Measurements from ENCODE around the gene BRD3.

BRD3 gene

GRCh38 chr9:134053401-134053871 is 14.4 kb downstream of the BRD3 start:
- Histone ChIP-seq H3K27me3 (ENCODE audit: insufficient read depth, low read length) (no peaks in the 10 kb centered on the region), H2AFZ (ENCODE audit: low read length, unreplicated experiment) (no peak overlapping the region), H3K36me3 (ENCODE audit: insufficient read depth, low read length) (no peaks in the 10 kb centered on the region), H3K79me2 (ENCODE audit: control insufficient read depth, insufficient read depth, low read length, unreplicated experiment) (peaks cover 50% of the 10 kb centered on the region), H3K27ac (ENCODE audit: low read depth, low read length) (no peak overlapping the region), H3K4me1 (ENCODE audit: control insufficient read depth, insufficient read depth, low read length, unreplicated experiment) (peaks cover 28% of the 10 kb centered on the region), H3K4me3 (ENCODE audit: low read depth, low read length) (no peak overlapping the region)

- Histone ChIP-seq H3K36me3 (ENCODE audit: insufficient read depth, low read length) (no peaks in the 10 kb centered on the region), H3K4me3 (ENCODE audit: low read depth, low read length) (no peak overlapping the region)
These were observed 14.9 kb downstream of the BRD3 start for GRCh38 chr9:134052941-134053340.

GRCh38 chr9:134052491-134052890 is 15.3 kb downstream of the BRD3 start:
- Histone ChIP-seq H3K27ac (ENCODE audit: low read depth, low read length) (no peak overlapping the region), H3K4me3 (ENCODE audit: low read depth, low read length) (no peak overlapping the region), H3K36me3 (ENCODE audit: insufficient read depth, low read length) (no peaks in the 10 kb centered on the region)

More at GRCh38 chr9:134052941-134053340, 14.9 kb downstream of the BRD3 start:
- Histone ChIP-seq H3K27ac (ENCODE audit: low read depth, low read length) (no peak overlapping the region), H3K79me2 (ENCODE audit: control insufficient read depth, insufficient read depth, low read length, unreplicated experiment) (peaks cover 46% of the 10 kb centered on the region), H3K4me1 (ENCODE audit: control insufficient read depth, insufficient read depth, low read length, unreplicated experiment) (peaks cover 23% of the 10 kb centered on the region), H2AFZ (ENCODE audit: low read length, unreplicated experiment) (no peak overlapping the region), H3K27me3 (ENCODE audit: insufficient read depth, low read length) (no peaks in the 10 kb centered on the region)

GRCh38 chr9:134051319-134051718 is 16.5 kb downstream of the BRD3 start:
- Histone ChIP-seq H3K27me3 (ENCODE audit: insufficient read depth, low read length) (no peaks in the 10 kb centered on the region), H3K4me1 (ENCODE audit: control insufficient read depth, insufficient read depth, low read length, unreplicated experiment) (peaks cover 13% of the 10 kb centered on the region), H2AFZ (ENCODE audit: low read length, unreplicated experiment) (no peak overlapping the region), H3K4me3 (ENCODE audit: low read depth, low read length) (no peak overlapping the region), H3K79me2 (ENCODE audit: control insufficient read depth, insufficient read depth, low read length, unreplicated experiment) (peaks cover 29% of the 10 kb centered on the region), H3K27ac (ENCODE audit: low read depth, low read length) (no peak overlapping the region), H3K36me3 (ENCODE audit: insufficient read depth, low read length) (no peaks in the 10 kb centered on the region)

More at GRCh38 chr9:134052491-134052890, 15.3 kb downstream of the BRD3 start:
- no peaks in the 10 kb centered on the region for H3K27me3 ChIP-seq (ENCODE audit: insufficient read depth, low read length)
- peaks cover 21% of the 10 kb centered on the region for H3K4me1 ChIP-seq (ENCODE audit: control insufficient read depth, insufficient read depth, low read length, unreplicated experiment)
- H3K79me2 ChIP-seq (ENCODE audit: control insufficient read depth, insufficient read depth, low read length, unreplicated experiment): peaks cover 41% of the 10 kb centered on the region
- no peak overlapping the region for H2AFZ ChIP-seq (ENCODE audit: low read length, unreplicated experiment)

GRCh38 chr9:134050726-134051125 is 17.1 kb downstream of the BRD3 start:
- Histone ChIP-seq H2AFZ (ENCODE audit: low read length, unreplicated experiment) (no peak overlapping the region), H3K4me3 (ENCODE audit: low read depth, low read length) (no peak overlapping the region), H3K36me3 (ENCODE audit: insufficient read depth, low read length) (0 out of 2 replicates have a peak, but pooled peaks cover 2% of the 10 kb centered on the region), H3K27ac (ENCODE audit: low read depth, low read length) (no peak overlapping the region), H3K27me3 (ENCODE audit: insufficient read depth, low read length) (no peaks in the 10 kb centered on the region), H3K79me2 (ENCODE audit: control insufficient read depth, insufficient read depth, low read length, unreplicated experiment) (peaks cover 23% of the 10 kb centered on the region), H3K4me1 (ENCODE audit: control insufficient read depth, insufficient read depth, low read length, unreplicated experiment) (peaks cover 7% of the 10 kb centered on the region)

- no peak overlapping the region for H3K4me3 ChIP-seq (ENCODE audit: low read depth, low read length)
- no peaks in the 10 kb centered on the region for H3K27me3 ChIP-seq (ENCODE audit: insufficient read depth, low read length)
- H3K4me1 ChIP-seq (ENCODE audit: control insufficient read depth, insufficient read depth, low read length, unreplicated experiment): no peaks in the 10 kb centered on the region
- peaks cover 16% of the 10 kb centered on the region for H3K79me2 ChIP-seq (ENCODE audit: control insufficient read depth, insufficient read depth, low read length, unreplicated experiment)
- 0 out of 2 replicates have a peak, but pooled peaks cover 5% of the 10 kb centered on the region for H3K36me3 ChIP-seq (ENCODE audit: insufficient read depth, low read length)
- no peak overlapping the region for H2AFZ ChIP-seq (ENCODE audit: low read length, unreplicated experiment)
- H3K27ac ChIP-seq (ENCODE audit: low read depth, low read length): no peak overlapping the region
These were observed 17.8 kb downstream of the BRD3 start for GRCh38 chr9:134049772-134050588.

- no peak overlapping the region for H2AFZ ChIP-seq (ENCODE audit: low read length, unreplicated experiment)
- 0 out of 2 replicates have a peak, but pooled peaks cover 5% of the 10 kb centered on the region for H3K36me3 ChIP-seq (ENCODE audit: insufficient read depth, low read length)
- H3K4me3 ChIP-seq (ENCODE audit: low read depth, low read length): no peak overlapping the region
- peaks cover 8% of the 10 kb centered on the region for H3K79me2 ChIP-seq (ENCODE audit: control insufficient read depth, insufficient read depth, low read length, unreplicated experiment)
- no peaks in the 10 kb centered on the region for H3K4me1 ChIP-seq (ENCODE audit: control insufficient read depth, insufficient read depth, low read length, unreplicated experiment)
- H3K27ac ChIP-seq (ENCODE audit: low read depth, low read length): no peak overlapping the region
- H3K27me3 ChIP-seq (ENCODE audit: insufficient read depth, low read length): no peaks in the 10 kb centered on the region
These were observed 18.6 kb downstream of the BRD3 start for GRCh38 chr9:134049236-134049635.

GRCh38 chr9:134048582-134048968 is 19.3 kb downstream of the BRD3 start:
- Histone ChIP-seq H3K27me3 (ENCODE audit: insufficient read depth, low read length) (no peaks in the 10 kb centered on the region), H3K4me1 (ENCODE audit: control insufficient read depth, insufficient read depth, low read length, unreplicated experiment) (no peaks in the 10 kb centered on the region), H3K4me3 (ENCODE audit: low read depth, low read length) (no peak overlapping the region), H2AFZ (ENCODE audit: low read length, unreplicated experiment) (no peak overlapping the region), H3K79me2 (ENCODE audit: control insufficient read depth, insufficient read depth, low read length, unreplicated experiment) (peaks cover 2% of the 10 kb centered on the region), H3K27ac (ENCODE audit: low read depth, low read length) (no peak overlapping the region), H3K36me3 (ENCODE audit: insufficient read depth, low read length) (0 out of 2 replicates have a peak, but pooled peaks cover 5% of the 10 kb centered on the region)

- Histone ChIP-seq H3K27me3 (ENCODE audit: insufficient read depth, low read length) (no peaks in the 10 kb centered on the region), H2AFZ (ENCODE audit: low read length, unreplicated experiment) (no peak overlapping the region), H3K27ac (ENCODE audit: low read depth, low read length) (no peak overlapping the region), H3K36me3 (ENCODE audit: insufficient read depth, low read length) (0 out of 2 replicates have a peak, but pooled peaks cover 5% of the 10 kb centered on the region), H3K79me2 (ENCODE audit: control insufficient read depth, insufficient read depth, low read length, unreplicated experiment) (no peaks in the 10 kb centered on the region), H3K4me3 (ENCODE audit: low read depth, low read length) (no peak overlapping the region), H3K4me1 (ENCODE audit: control insufficient read depth, insufficient read depth, low read length, unreplicated experiment) (no peaks in the 10 kb centered on the region)
These were observed 19.8 kb downstream of the BRD3 start for GRCh38 chr9:134047868-134048581.

GRCh38 chr9:134046894-134047681 is 20.7 kb downstream of the BRD3 start:
- no peaks in the 10 kb centered on the region for H3K79me2 ChIP-seq (ENCODE audit: control insufficient read depth, insufficient read depth, low read length, unreplicated experiment)

More at GRCh38 chr9:134046894-134047681, 20.7 kb downstream of the BRD3 start:
- H2AFZ ChIP-seq (ENCODE audit: low read length, unreplicated experiment): no peak overlapping the region
- no peaks in the 10 kb centered on the region for H3K4me1 ChIP-seq (ENCODE audit: control insufficient read depth, insufficient read depth, low read length, unreplicated experiment)
- 0 out of 2 replicates have a peak, but pooled peaks cover 5% of the 10 kb centered on the region for H3K36me3 ChIP-seq (ENCODE audit: insufficient read depth, low read length)
- no peak overlapping the region for H3K27ac ChIP-seq (ENCODE audit: low read depth, low read length)
- no peaks in the 10 kb centered on the region for H3K27me3 ChIP-seq (ENCODE audit: insufficient read depth, low read length)
- H3K4me3 ChIP-seq (ENCODE audit: low read depth, low read length): no peak overlapping the region
